OCI-M2 (cell line): Measurements from ENCODE around the gene AK2.
"Not testable (repeated sequence)": the region's sequence is repeated elsewhere in the genome, so short reads cannot be mapped to it uniquely, and the experiment has no call there.

Experiments used
- DNase-seq: peaks from one replicate; lab custom pipeline; 2025; ENCODE audit not compliant: unreplicated experiment; lab: John Stamatoyannopoulos, UW

Gene AK2

DNA sequence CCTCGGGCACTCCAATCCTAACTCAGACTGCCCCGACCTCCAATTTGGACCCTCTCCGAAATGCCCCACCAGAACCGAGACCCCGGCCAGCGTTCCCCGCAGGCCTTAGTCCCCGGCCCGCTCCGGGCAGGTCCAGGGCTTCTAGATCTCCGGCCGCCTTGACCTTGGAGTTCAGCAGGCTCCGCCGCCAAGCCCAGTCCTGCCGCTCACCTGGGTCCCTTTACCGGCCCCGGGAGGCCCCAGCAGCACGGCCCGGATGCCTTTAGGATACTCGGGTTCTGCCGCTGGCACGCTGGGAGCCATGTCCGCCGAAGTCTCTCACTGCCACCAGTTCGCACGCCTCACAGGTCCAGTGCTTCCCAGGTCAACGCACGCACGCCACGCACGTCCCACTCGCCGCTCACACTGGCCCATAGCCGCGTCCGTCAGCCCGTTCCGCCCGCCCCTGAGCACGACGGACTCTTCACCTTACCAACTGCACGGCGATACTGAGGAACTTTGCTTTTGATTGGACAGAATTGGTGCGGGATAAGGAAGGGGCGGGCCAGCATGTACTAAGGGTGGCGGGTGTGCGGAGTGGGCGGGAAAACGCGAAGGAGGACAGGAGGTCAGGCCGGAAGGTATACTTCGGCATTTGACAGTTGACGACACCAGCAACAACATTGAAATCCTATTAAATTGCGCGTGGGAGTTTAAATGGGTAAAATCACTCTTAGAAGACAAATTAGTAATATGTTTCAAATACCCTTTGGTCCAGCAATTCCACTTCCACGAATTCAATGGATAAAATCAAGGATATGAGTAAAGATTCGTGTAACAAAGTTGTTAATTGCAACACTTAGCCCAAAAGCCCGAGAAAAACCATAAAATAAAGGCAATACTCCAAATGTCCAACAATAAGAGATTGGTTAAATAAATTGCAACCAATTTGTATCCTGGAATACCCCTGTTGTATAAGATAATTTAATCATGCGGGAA lies at the start of gene AK2:
Gene AK2, minus strand, starts transcription at position 358 of the 978 bp plus-strand sequence. Its CDS starts 55 bp downstream, at position 303.
- peak; percentile 44 for DNase-seq

DNA sequence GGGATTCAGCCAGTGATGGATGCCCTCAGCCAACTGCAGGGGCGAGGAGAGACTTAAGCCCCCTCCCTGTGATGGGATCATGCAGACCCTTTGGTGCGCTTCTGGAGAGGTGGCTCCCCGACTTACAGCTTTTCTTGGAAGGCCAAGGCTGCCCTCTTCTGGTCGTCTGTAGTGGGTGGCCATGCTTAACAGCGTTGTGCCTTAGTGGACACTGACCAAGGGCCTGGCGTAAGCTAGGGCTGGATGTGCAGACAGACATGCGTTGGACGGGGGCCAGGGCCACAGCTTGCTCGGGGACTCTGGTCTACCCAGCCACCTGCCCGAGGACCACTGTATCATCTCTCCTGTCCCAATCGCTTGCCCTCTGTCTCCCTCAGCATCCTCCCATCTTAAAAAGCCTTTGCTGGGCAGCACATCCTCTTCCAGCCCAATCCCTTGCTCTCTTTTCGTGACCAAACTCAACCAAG lies 49.7 kb upstream of the AK2 start:
- no peak for DNase-seq

DNA sequence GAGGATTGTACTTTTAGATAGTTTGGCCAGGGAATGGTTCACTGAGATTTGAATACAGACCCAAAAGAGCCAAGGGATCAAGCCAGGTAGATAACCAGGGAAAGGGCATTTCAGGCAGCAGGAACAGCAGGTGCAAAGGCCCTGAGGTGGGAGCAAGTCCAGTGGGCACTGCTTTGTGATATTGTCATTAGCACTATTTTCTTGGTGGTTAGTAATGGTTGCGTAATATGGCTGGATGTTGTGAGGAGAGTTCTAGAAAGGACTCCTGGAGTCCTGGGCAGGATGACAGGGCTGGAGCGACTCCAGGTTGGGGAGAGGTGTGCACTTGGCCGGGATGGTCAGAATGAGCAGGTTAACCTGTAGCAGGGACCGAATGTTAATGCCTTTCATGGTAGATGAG lies 48.6 kb upstream of the AK2 start:
- DNase-seq, result no peak

DNA sequence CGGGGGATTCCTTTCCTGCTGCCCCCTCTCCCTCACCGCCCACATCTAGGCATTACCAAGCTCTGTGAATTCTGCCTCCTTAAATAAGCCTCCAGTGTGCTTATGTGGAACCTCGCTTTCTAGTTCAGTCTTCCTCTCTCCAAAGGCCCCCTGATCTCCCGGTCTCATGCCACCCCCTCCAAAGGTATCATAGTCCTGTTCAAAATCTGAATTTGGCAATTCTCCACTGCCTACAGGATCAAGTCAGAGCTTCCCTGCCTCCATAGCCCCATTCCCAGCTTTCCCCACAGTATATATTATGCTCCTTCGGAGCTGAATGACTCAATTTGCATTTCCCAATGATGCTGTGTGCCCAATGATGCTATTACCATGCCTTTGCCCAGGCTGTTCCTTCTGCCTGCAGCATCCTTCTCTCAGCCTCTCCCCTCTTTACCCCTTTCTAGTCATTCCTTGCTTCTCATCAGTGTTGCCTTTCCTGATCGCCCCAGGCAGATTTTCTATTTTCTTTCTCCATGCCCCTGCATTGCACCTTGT lies 46.0 kb upstream of the AK2 start:
- DNase-seq, result no peak

DNA sequence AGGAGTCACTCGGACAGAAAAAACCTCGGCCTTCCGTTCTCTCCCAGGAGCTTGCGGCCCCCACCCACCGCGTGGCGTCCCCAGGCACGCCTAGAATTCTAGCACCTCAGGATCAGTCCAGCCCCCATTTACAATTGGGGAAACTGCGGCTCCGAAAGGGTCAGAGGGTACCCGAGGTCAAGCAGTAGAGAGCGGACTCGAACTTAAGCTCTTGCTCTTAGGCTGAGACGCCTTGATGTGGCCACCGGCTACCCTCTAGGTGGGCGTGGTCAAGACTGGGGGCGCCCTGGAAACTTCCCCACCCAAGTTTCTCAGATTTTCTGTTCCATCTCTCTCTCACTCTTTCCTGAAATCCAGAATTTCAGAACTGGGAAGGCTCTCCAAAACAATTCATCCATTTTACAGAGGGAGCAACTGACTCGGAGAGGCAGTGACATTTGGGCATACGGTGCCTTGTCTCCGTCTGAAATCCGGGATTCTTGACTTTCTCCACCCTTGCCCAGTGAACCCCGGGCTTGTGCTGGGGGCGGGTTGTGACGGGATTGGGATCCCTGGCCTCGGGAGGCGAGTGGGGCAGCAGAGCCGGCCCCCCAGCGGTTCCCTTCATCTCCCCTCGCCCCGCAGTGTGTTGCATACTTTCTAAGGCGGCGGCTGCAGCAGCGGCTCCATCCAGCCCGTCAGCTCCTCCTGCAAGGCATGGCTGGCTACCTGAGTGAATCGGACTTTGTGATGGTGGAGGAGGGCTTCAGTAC lies 45.0 kb upstream of the AK2 start:
- no peak for DNase-seq

DNA sequence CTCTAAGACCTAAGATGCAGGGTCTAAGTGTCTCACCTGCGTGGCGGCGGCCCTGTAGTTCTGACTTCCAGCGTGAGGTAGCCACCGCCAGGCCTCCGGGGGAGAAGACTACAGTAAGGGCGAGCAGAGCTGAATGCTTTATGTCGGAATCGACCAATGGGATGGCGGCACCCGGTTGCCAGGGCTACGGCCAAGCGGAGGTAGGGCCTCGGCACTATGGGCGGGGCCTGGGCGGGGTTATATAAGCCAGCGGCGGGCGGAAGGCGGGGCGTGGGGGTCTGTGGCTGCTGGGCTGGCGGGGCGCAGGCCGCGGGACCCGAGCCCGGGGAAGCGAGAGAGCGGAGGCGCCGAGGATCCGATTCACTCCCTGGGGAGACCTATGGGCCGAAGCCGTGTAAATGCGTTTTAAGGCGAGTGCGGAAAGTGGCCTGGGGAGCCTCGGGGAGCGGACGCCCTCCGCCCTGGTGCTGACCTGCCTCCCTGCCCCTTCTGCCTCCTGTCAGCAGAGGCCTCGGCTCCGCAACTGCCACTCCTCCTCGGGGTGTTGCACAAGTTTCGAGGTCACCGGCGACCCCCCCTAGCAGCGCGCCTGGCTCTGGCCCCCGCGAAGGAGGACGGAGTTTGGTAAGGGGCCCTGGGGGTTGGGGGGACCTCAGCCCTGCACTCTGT lies 44.3 kb upstream of the AK2 start, which contains the start of gene AZIN2:
Gene AZIN2, plus strand, starts transcription at position 269 of the 669 bp plus-strand sequence. CDS start 1,097 bp downstream, outside the sequence.
- DNase-seq, result no peak

DNA sequence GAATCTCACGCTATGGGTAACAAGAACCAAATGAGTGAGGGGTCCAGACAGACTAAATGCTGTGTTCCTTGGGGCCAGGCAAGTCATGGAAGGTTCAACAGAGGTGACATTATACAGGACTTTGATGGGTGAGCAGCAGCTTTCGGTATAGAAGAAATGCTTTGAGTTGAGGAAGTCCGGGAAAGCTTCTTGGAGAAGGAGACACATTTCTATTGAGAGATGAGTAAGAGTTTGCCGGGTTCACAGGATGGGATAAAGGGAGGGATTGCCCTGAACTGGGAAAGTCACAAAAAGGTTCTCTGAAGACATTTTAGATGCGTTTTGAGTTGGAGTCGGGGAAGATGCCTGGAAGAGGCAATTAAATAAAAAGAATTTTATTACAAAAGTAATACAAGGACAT lies 43.7 kb upstream of the AK2 start:
- no peak for DNase-seq

DNA sequence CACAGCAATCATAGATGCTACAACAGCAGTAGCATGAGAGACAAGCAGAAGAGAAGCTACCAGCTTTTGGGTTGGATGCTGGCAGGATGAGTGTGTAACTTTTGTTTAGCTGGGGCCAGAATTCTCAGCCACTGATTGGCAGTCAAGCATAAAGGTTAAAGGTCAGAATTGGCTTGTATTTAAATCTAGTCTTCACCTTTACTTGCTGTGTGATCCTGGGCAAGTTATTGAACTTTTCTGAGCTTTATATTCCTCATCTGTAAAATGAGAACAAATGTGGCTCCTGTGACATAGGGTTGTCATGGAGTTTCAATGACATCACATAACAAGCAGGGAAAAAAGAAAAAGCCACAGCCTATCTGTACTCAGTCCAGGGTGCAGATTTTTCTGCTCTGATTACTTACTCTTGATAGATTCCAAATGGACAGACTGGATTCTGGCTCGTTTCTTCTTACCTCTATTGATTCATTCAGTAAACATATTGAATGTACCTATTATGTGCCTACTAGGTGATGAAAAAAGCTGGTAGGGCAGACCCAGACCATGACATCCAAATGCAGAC lies 41.4 kb upstream of the AK2 start:
- no peak for DNase-seq

DNA sequence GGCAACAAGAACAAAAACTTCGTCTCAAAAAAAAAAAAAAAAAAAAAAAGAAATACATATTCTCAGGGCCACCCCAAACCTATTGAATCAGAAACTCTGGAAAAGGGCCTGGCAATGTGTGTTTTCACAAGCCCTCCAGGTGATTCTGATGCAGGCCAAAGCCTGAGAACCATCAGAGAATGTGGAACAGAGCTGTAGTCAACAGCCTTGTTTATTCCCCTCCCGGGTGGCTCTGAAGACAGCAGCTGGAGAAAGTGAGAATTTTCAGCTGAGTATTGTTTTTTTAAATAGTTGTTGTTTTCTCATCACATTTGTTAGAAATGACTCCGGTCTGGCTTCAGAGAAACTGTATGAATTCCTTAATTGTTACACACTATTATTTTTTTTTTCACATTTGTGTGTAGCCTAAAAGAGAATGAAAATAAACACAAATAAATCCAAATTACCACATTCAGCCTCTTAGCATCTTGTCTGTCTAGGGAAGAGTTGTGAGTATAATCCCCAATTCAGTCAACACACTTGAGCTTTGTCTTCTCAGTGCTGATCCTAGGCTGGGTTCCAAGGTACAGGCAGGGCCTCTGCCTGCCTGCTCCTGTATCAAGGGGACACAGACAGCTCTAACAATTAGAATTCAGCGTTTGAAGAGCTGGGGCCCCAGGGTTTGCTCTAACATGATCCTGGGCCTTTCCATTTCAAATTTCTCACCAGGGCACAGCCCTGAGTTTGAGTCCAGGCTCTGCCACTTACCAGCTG lies 37.7 kb upstream of the AK2 start:
- no peak for DNase-seq

DNA sequence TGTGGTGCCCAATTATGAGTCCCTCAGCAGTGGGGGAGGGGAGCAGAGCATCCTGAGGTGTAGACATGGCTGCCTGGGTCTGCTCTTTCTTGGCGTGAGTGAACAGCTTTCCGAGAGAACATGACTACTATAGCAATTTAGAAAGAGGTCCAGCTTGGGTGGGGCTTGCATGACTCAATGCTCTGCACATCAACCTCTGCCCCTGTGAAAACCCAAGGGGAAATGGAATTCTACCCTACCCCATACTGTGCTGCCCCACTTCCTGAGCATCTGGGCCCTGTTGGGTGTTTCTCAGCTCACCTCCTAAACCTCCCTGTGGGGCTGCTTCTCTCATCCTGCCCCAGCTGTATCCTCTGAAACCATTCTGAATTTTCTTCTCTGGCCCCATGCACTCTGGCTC lies 36.0 kb upstream of the AK2 start:
- DNase-seq, result no peak

DNA sequence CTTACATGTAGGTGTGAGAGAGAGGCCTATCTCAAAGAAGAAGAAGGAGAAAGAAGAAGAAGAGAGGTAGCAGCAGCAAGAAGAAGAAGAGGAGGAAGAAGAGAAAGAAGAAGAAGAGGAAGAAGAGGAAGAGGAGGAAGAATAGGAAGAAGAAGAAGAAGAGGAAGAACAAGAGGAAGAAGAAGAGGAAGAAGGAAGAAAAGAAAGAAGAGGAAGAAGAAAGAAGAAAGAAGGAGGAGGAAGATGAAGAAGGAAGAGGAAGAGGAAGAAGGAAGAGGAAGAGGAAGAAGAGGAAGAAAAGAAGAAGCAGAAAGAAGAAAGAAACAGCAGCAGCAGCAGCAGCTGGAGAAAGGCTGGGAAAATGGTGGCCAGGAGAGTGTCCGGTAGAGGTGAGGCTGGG lies 33.9 kb upstream of the AK2 start:
- DNase-seq, result no peak

DNA sequence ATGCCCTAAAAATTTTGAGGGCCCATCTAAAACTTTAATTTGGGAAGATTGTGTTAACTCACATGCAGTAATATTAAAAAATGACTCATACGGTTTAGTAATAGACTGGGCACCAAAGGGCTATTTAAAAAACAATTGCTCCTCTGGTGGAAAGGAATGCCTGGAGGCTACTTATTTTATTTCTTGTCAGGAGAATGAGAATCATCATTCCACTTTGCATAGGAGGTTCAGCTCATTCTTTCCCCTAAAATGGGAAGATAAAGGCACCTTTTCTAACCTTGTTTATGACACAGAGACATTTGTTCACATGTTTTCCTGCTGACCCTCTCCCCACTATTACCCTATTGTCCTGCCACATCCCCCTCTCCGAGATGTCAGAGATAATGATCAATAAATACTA lies 31.4 kb upstream of the AK2 start:
- DNase-seq, result not testable (repeated sequence)

DNA sequence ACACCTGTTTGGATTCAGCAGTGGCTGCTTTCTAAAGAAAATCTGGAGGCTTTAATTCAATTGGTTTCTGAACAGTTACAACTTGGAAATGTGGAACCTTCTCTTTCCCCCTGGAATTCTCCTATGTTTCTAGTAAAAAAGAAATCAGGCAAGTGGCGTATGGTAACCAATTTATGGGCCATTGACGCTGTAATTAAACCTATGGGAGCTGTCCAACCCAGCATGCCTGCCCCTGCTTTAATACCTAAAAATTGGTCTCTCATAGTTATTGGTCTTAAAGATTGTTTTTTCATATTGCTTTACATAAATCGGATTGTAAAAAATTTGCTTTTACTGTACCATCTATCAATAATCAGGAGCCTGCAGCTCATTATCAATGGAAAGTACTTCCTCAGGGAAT lies 29.8 kb upstream of the AK2 start:
- DNase-seq, result not testable (repeated sequence)

DNA sequence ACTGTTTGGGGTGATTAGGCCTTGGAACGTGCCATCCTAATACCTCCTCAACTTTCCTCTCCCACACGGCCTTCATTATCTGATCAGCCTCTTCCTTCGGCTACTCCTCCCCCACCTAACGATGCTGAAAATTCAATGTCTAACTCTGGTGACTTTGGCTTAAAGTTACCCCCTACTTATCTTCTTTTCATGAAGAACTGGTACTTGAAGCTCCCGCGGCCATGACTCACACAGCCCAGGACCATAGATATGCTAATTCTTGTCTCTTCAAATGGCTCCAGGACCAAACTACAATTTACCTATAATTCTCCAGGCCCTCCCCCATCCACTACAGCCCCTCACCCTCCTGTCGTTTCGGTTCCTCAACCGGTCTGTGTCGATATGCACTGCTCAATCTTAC lies 28.6 kb upstream of the AK2 start:
- DNase-seq, result no peak

DNA sequence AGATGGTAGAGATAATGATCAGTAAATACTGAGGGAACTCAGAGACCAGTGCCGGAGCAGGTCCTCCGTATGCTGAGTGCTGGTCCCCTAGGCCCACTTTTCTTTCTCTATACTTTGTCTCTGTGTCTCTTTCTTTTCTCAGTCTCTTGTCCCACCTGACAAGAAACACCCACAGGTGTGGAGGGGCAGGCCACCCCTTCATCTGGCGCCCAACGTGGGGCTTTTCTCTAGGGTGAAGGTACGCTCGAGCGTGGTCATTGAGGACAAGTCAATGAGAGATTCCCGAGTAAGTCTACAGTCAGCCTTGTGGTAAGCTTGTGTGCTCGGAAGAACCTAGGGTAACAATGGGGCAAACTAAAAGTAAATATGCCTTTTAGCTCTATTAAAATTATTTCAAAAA lies 27.6 kb upstream of the AK2 start:
- not testable (repeated sequence) for DNase-seq

DNA sequence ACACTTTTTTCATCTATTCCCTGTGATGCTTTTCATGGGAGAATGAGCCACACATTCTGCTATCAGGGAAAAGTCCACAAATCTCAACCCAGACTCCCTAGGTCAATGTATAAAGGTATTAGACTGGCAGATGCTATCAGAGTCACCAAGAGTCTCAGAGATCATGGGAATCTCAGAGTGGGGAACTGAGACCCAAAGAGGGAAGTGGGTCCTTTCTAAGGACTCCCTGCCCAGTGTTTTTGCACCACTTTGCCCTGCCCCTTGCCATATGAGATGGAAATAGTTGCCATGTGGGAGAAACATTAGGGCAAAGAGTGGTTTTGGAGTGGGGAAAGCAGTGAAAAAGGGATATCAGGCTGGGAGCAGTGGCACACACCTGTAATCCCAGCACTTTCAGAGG lies 25.2 kb upstream of the AK2 start:
- DNase-seq, result no peak

DNA sequence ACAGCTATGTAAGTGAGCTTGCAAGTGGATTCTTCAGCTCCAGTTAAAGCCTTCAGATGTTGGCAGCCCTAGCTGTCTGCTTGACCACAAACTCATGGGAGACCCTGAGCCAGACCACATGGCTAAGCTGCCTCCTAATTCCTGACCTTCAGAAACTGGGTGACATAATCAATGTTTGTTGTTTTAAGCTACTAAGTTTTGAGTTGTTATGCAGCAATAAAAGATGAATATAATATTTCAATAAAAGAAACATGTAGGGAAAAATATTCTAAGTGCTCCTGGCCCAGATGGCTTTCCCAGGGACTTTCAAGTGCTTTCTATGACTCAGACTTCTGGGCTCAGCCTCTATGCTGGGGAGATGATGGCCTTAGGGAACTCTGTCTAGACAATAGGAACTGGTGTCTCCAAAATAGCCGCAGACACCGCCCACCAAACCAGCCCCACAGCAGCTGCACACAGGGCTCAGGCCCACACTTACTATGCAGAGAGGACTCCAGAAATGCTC lies 23.9 kb upstream of the AK2 start:
- DNase-seq, result no peak

DNA sequence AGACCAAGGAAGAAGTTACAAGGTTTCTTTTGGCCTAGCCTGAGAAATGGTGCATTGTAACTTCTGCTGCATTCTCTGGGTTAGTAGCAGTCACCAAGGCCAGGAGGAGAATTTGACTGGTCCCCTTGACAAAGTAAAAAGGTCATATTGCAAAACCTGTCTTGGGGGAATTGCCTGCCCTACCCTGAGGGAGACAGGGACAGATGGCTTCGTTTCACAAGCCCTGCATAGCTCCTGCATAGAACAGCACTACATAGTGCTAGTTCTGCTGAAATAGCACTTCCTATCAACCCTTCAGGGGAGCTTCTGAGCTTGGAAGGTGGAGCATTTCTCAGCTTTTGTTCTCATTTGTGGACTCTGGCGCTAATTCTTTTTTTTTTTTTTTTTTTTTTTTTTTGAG lies 20.4 kb upstream of the AK2 start:
- DNase-seq, result no peak

DNA sequence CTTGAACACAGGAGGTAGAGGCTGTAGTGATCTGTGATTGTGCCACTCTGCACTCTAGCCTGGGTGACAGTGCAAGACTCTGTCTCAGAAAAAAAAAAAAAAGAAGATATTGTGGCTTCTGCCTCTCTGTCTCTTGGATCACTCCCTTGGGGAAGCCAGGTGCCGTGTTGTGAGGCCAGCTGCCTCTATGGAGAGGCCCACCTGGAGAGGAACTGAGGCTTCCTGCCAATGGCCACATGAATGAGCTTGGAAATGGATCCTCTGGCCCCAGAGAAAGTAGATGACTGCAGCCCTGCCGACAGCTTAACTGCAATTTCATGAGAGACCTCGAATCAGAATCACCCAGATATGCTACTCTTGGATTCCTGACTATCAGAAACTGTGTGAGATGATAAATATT lies 19.7 kb upstream of the AK2 start:
- DNase-seq, result no peak
